ENCODE results near the gene PUSL1.

- TF ChIP-seq, protein P1, sequence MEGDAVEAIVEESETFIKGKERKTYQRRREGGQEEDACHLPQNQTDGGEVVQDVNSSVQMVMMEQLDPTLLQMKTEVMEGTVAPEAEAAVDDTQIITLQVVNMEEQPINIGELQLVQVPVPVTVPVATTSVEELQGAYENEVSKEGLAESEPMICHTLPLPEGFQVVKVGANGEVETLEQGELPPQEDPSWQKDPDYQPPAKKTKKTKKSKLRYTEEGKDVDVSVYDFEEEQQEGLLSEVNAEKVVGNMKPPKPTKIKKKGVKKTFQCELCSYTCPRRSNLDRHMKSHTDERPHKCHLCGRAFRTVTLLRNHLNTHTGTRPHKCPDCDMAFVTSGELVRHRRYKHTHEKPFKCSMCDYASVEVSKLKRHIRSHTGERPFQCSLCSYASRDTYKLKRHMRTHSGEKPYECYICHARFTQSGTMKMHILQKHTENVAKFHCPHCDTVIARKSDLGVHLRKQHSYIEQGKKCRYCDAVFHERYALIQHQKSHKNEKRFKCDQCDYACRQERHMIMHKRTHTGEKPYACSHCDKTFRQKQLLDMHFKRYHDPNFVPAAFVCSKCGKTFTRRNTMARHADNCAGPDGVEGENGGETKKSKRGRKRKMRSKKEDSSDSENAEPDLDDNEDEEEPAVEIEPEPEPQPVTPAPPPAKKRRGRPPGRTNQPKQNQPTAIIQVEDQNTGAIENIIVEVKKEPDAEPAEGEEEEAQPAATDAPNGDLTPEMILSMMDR (IDR thresholded peaks at IDR 0.05) = no peak
- TF ChIP-seq POLR2A (IDR thresholded peaks at IDR 0.05) = no peak
- TF ChIP-seq POLR2AphosphoS5 (IDR thresholded peaks at IDR 0.05) = no peak
- no peak for TF ChIP-seq EP300 (IDR thresholded peaks at IDR 0.05)
Observed at GRCh38 chr1:1321477-1321876, 13.1 kb downstream of the PUSL1 start.

Data from stomach (tissue), 4 donors.